Stromal cell of bone marrow (primary cell): ENCODE data around the gene SRSF1.
"Not testable (repeated sequence)": the region's sequence is repeated elsewhere in the genome, so short reads cannot be mapped to it uniquely, and the experiment has no call there.

Experiments used
- DNase-seq: peaks from one replicate; pipeline ENCODE4 v3.0.0-alpha.2; 2012; ENCODE audit warnings: low read depth

SRSF1 gene, protein sequence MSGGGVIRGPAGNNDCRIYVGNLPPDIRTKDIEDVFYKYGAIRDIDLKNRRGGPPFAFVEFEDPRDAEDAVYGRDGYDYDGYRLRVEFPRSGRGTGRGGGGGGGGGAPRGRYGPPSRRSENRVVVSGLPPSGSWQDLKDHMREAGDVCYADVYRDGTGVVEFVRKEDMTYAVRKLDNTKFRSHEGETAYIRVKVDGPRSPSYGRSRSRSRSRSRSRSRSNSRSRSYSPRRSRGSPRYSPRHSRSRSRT

DNA sequence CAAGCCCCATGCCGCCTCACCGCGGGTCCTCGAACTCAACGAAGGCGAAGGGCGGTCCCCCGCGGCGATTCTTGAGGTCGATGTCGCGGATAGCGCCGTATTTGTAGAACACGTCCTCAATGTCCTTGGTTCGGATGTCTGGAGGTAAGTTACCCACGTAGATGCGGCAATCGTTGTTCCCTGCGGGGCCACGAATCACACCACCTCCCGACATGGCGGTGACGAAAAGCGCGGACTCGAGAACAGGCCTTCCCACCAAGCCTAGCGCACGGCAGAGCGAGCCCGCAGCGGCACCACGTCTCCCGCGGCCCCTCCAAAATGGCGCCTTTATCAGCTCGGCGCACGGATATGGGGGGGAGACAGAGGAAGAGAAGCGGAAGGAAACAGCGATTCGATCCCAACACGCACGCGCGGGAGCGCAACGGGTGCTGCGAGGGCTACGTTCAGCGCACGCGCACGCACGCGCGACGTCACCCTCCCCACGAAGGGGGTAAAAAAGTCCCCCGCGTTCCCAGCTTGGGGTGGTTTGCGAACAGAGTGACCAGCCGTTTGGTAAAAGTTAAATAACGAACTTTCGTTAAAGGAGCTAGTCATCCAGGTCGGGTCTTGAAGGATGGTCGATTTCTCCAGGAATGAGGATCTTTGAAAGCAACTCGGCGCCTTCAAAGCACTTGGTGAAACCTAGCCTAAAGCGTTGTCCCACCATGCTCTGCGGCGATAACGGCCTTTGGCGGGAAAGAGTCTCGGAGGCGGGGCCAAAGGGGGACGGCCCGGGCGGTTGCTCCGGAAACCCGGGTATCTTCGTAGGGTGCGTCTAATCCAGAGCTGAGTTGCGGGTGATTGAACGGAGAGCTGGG is at the start of gene SRSF1:
TSS of gene SRSF1 (minus strand) at position 323 of the 857 bp plus-strand sequence. CDS start at position 214, 109 bp downstream.
- peak; percentile 95 for DNase-seq

DNA sequence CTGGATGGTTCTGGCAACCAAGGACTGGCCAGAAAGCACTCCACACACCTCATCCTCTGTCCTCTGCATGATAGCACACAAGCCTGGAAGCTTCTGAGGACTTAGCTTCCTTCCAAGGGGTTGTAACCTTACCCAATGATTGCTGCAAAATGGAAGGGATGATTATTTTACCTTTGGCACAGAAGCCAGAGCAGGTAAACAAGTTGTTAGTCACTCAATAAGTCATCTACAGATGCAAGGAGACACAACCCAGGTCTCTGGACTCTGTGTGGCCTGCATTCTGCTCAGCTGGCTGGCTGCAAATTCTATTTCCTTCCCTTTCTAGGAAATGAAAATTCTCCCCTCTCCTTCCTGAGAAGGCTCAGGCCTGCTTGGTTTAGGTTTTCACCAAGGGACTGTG is 49.4 kb upstream of the SRSF1 start:
- no peak for DNase-seq

DNA sequence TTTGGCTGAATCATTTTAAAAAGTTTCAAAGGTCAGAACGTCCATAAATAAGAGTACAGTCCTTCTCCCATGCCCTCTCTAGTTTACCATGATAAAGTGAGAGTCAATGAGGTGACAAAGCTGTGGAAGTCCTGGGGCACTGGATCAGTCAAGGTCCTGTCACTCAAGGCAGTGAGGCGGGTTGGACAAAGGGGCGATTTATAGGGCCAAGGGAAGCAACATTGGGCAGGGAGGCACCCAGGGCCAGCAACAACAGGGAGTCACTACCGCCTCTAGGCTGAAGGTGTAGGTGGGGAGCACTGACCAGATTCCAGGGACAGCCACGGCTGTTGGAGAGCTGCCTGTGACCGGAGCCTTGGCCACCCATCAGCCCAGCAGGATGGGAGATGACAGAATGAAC is 47.6 kb upstream of the SRSF1 start:
- no peak for DNase-seq

DNA sequence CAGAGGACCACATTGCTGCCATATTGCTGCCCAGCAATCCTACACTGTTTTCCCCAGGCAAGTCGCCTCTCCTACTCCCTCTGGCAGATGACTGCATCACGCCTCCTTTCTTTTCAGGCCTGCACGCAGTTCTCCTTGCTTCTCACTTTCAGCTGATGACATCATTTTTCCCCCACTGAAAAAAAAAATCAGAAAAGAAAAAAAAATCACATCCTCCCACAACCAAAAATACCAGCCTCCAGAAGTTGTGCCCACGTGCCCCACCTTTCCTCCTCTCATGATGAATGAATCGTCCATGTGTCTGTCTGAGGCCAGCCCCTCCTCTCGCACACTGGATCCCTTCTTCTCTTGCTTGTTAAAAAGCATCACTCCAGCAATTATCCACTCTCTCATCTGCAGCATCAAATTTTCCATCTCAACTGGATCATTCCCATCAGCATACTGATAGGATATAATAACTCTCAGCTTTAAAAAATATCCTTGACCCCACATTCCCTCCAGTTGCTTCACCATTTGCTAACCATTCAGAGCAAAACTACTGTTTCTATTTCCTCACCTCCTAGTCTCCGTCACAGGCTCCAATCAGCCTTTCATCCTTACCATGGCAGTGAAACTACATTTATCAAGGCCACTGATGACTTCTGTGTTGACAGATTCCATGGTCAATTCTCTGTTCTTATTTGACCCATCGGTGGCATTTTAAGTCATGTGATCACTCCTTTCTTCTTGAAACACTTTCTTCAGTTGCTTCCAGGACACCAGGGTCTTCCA is 46.1 kb upstream of the SRSF1 start:
- DNase-seq = no peak

GRCh38 chr17:58052407-58052806 is 45.4 kb upstream of the SRSF1 start:
- no peak for DNase-seq

DNA sequence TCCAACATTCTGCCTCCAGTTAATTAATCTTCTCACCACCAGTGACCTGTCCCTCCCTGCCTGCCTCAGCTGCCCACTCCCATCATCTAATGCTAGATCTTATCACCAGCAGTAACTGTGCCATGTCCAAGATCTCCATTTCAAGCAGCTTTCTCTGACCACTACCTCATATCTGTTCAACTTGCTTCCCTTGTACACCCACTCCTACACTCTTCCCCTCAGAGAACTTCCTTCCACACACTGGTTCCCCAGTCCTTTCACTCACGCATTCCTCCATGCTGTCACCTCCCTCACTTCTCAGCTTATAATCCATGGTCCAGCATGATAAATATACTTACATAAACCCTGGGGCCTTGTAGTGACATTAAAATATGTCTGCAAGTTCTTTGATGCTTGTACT is 44.4 kb upstream of the SRSF1 start:
- DNase-seq = no peak

DNA sequence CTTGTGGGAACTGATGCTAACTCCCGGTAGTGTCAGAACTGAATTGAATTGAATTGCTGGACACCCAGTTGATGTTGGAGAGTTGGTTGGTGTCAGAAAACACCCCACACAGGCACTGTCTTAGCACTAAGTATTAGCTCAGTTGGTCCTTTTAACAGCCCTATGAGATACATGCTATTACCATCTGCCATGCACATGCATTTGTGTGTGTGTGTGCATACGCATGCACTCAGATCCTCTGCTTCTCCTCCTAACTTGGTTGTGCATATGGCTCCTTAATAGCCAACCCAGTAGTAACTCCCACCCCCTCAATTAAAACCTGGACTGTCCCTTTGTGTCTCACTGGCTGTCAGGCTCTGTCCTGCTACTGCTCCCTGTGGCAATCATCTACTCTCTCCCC is 43.9 kb upstream of the SRSF1 start:
- no peak for DNase-seq

- DNase-seq = no peak
Observed at GRCh38 chr17:58049533-58049932, 42.5 kb upstream of the SRSF1 start.

- no peak for DNase-seq
Observed at GRCh38 chr17:58047376-58048150, 40.5 kb upstream of the SRSF1 start.

- no peak for DNase-seq
Observed at GRCh38 chr17:58046239-58047094, 39.4 kb upstream of the SRSF1 start.

- not testable (repeated sequence) for DNase-seq
Observed at GRCh38 chr17:58044256-58044655, 37.2 kb upstream of the SRSF1 start.

DNA sequence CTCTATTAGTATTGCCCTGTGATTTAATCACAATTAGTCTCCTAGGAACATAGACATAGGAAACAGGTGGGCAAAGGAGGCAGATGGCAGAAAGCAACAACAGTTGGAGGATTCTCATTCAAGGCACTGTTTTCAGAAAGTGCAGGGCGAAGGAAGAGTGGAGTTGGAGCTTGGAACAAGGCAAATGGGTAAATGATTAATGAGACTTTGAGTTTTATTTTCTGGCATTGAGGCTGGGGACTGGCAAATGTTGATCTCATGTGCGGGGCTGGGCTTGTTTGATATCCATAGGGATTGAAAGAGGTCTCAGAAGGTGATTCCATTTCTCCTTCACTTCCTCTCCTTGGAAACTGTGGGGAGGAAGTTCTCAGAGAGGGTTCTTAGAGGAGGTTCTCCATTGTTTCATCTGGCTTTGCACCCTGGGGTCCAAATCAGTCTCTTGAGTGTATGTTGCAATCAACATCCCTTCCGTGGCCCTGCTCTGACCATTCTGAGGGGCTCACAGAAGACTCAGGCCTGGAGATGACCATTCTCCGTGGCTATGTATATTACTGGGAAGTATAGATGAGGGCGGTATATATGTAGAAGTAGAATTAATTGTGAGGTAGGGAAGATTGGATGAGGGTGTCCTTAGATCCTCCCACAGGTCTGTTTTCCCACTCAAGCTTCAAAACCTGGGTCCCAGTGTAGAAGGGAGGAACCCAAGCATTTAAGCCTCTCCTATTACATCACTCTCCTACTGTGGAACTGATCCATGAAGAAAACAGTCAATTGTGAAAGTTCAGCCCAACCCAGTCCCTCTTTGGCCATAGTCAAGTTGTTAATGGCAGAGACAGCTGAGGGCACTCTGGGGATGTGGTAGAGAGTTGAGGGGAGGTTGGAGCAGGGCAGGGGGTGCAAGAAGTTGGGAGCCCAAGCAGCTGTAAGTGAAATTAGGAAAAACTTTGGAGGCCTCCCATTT is 36.5 kb upstream of the SRSF1 start:
- no peak for DNase-seq

DNA sequence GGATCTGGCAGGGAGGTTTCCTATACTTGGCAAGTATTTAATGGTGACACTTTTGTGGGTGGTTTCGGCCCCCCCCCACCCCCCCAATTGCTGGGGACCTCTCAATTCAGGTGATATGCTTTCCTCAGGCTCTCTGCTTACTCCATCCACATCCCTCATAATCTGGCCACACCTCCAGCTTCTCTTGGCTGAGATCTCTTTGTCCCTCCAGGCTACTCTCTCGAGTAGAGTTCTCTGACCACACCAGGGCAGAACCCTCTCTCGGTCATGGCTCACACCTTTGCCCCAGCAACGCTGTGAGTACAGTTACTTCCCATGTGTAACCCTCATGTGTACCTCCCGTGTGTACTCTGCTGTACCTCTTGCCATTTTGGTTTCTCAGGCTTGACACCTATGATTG is 34.1 kb upstream of the SRSF1 start:
- no peak for DNase-seq

DNA sequence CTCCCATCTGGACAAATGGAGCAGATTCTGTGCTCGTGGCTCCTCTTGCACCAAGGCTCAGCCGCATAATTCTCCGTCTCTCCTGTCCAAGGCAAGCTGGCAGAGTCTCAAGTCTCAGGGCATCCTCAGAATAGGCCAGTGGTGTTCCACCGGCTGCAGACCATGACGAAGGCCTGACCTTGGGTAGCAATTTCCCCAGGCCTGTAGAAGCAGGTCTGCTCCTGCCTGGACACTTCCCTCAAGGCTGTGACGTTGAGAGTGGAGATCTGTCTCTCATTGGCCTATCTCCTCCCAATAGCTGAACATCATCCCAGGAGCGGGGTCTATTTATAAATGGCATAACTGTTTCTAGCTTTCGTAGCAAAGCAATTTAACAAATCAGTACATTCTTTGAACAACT is 33.3 kb upstream of the SRSF1 start:
- no peak for DNase-seq

GRCh38 chr17:58039975-58040374 is 32.9 kb upstream of the SRSF1 start:
- no peak for DNase-seq

DNA sequence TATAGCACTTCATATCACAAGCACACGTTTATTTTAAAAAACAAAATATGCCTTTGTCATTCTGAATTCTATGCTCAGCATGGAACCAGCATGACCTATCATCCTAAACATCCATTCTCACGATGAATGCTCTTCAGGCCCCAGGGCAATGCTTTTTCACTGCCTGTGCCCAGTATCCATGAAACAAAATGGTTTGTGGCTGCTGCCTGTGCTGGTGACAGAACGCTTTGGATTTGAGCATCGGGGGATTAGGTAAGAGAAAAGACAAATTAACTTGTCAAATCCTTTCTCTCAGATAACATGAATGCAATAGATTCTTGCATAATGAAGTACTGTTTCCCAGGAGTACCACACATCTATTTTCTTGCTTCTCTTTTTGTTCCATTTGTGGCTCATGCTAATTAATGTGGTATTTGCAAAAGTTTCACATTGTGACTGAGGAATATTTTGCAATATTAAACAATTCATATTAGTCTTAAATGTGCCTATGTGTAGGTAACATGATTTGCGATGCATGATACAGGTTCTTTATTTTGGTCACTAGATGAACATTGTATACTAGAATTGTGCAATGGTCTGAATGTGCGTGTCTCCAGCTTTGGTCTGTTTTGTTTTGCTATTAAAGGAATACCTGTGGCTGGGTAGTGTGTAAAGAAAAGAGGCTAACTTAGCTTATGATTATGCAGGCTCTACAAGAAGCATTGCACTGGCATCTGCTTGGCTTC is 25.8 kb upstream of the SRSF1 start:
- DNase-seq = no peak

GRCh38 chr17:58028578-58028977 is 21.5 kb upstream of the SRSF1 start:
- DNase-seq = no peak

DNA sequence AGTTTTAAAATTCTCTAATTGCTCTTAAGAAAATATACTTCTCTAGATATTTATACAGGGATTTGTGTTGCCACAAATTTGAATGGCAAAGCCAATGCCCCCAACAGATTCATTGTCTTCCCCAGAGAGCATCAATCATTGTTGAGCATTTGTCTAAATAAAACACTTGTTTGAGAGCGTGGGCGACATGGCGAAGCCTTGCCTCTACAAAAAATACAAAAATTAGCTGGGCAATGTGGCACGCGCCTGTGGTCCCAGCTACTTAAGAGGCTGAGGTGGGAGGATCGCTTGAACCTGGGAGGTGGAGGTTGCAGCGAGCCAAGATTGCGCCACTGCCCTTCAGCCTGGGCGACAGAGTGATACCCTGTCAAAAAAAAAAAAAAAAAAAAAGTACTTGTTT is 13.4 kb upstream of the SRSF1 start:
- DNase-seq = no peak

DNA sequence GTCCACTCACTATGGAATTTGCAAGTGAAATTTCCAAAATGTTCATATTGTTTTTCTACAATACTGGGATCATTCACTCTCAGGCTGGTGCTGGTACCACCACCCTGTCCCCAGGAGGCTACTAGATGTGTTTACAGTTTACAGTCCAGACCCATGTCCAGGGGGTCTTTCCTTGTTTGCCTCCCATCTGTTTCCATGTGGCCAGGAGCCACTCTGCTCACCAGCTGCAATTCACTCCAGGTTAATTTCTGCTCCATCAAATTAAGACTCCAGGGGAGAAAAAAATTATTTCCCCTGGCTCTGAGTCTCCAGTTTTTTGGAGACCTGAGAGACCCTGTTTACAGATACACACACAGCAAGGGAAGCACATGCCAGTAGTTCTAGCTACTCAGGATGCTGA is 12.5 kb upstream of the SRSF1 start:
- no peak for DNase-seq
